GM21737 (cell line): ENCODE measurements around the gene SCAANT1.

Experiments used
- ATAC-seq: cut with Tn5 transposase; IDR thresholded peaks from one replicate; pipeline ENCODE4 v1.9.1; 2021; ENCODE audit warnings: mild to moderate bottlenecking, moderate library complexity; ENCODE audit not compliant: unreplicated experiment

The SCAANT1 gene

GRCh38 chr3:63934041-63934866 is 22.1 kb upstream of the SCAANT1 start:
- ATAC-seq, result no peak

- peak; percentile 62 for ATAC-seq
Observed at GRCh38 chr3:63933459-63933858, 21.3 kb upstream of the SCAANT1 start.

GRCh38 chr3:63932509-63933212 is 20.5 kb upstream of the SCAANT1 start:
- no peak for ATAC-seq

- ATAC-seq, result no peak
Observed at GRCh38 chr3:63931290-63931689, 19.1 kb upstream of the SCAANT1 start.

- ATAC-seq, result peak; percentile 58
Observed at GRCh38 chr3:63927422-63928280, 15.5 kb upstream of the SCAANT1 start.

DNA sequence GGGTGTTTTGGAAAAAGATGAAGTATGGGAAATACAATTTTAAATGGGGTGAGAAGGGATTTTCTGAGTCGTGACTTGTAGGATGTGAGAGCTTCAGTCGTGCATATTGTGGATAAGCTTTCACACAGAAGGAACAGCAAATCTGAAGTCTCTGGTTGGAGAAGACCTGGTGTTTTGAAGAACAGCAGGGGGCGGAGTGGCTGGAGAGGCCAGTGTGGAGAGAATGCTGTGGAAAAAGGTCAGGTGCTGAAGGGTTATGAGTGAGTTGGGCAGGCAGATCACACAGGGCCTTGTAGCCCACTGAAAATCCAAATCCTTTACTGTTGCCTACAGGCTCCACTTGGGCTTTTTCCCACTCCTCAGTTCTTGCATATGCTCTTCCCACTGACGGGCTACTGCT is 14.1 kb upstream of the SCAANT1 start:
- no peak for ATAC-seq

DNA sequence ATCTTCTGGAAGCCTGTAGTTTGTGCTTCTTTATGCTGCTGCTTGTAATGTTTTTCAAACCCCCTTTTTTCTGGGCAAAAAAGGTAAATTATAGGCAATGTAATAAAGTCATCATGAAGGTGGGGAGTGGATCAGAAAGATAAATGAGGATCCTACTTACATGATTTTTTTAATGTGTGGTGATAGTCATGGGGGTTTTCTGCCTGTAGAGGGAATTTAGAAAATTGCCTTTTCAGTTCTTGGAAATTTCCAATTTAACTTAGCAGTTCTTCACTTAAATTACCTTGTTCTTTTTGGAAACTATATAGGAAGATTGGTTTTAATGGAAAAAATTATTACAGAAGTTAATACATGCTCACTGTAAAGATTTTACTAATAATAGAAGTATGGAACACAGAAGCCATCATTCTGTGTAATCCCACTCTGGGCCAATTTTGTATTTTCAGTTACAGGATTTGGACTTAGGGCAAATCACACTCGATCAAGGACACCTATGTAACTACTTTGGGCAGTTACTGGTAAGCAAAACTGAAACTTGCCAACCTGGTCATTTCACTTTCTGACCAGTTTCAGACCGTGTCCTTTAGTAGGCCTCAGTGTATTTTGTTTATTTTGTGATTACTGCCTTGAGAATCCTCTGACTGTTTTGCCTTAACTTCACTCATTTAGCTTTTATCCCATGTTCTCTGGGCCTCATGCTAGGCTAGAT is 10.5 kb upstream of the SCAANT1 start:
- no peak for ATAC-seq

DNA sequence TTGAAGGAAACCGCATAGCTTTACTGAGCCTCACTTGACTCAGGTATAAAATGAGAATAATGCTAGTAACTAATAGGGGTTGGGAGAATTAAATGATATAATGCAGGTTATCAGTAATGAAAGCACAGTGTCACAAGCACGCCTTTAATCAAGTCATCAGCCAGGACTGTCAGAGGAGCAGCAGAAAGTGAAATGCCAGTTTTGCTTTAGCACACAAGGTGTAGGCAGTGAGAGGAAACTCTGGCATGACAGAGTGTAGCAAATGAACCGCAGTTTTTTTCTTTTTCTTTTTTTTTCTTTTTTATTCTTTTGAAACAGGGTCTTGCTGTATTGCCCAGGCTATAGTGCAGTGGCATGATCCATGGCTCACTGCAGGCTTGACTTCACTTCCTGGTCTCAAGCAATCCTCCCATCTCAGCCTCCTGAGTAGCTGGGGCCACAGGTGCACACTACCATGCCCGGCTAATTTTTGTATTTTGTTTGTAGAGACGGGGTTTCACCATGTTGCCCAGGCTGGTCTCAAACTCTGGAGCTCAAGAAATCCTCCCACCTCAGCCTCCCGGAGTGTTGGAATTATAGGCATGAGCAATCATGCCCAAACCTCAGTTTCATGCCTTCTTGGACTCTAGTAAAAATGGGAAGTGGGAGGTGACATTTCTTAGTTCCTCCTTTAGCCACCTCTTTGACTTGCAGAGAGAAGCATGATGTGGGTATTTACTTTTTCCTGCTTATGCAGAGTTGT is 9.7 kb upstream of the SCAANT1 start:
- peak; percentile 74 for ATAC-seq

GRCh38 chr3:63920001-63920400 is 7.8 kb upstream of the SCAANT1 start:
- no peak for ATAC-seq

DNA sequence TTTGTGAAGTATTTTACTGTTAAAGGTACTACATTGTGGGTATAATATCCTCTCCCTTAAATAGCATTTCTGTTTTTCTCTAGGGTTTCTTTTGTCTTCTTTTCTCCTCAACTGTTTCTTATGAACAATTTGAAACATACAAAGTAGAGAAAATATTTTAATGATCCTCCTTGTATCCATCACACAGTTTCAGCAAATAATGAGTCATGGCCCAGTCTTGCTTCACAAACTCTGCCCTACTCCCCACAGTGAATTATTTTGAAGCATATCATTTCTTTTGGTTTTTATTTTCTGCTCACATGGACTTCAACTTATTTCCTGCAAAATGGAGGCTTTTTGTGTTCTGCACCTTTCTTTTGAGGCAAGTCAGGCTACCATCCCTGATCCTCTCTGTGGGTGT is 6.1 kb upstream of the SCAANT1 start:
- no peak for ATAC-seq

GRCh38 chr3:63914312-63914711 is 2.1 kb upstream of the SCAANT1 start:
- no peak for ATAC-seq

GRCh38 chr3:63912768-63913588 is 795 bp upstream of the SCAANT1 start:
- ATAC-seq, result peak; percentile 17

GRCh38 chr3:63911509-63911872 is 692 bp downstream of the SCAANT1 start:
- ATAC-seq, result no peak

- no peak for ATAC-seq
Observed at GRCh38 chr3:63910891-63911290, 1.3 kb downstream of the SCAANT1 start.

GRCh38 chr3:63910001-63910400 is 2.2 kb downstream of the SCAANT1 start:
- no peak for ATAC-seq

GRCh38 chr3:63909431-63909830 is 2.8 kb downstream of the SCAANT1 start:
- no peak for ATAC-seq

- no peak for ATAC-seq
Observed at GRCh38 chr3:63908776-63909175, 3.4 kb downstream of the SCAANT1 start.

GRCh38 chr3:63908081-63908736 is 4.0 kb downstream of the SCAANT1 start:
- ATAC-seq, result no peak
